Frontal cortex (tissue), 4 donors: ENCODE results near the gene HDAC9. TPM values are rescaled to one million over a fixed set of nuclear protein-coding genes. Genes with fewer than 3 reads are reported as not detected.
"Not testable (repeated sequence)": the region's sequence is repeated elsewhere in the genome, so short reads cannot be mapped to it uniquely, and the experiment has no call there.

Experiments
- DNase-seq, 2 donors: peaks; one replicate each; pipeline ENCODE4 v3.0.0; 2012; ENCODE audit warnings: low spot score in 2 of 2
- FAIRE-seq: peaks from 2 replicates; lab custom pipeline; 2012; peaks lifted over from hg19 to GRCh38; lab: Jason Lieb, UNC
- small RNA-seq: library from RNA; depleted of rRNA; stranded (forward); fragments of <200 nt; gene quantifications from one replicate; pipeline ENCODE3, GENCODE V24; 2014
- total RNA-seq: library from RNA; depleted of rRNA; stranded (reverse); fragments of >200 nt; gene quantifications from one replicate; pipeline ENCODE4 v1.2.3, GENCODE V29; 2014
- donor health status: control.
- donor health status: control.
- donor health status: control.

Gene HDAC9
- total RNA-seq, 1 donor from 2014 or later: 117 TPM

- FAIRE-seq (no peak), DNase-seq (no peak)
Measured at GRCh38 chr7:19023477-19023876, 527.9 kb downstream of the HDAC9 start.

GRCh38 chr7:19024261-19024660, 528.7 kb downstream of the HDAC9 start:
- no peak for FAIRE-seq

GRCh38 chr7:19026888-19027287, 531.3 kb downstream of the HDAC9 start:
- DNase-seq: no peak

More at GRCh38 chr7:19024261-19024660, 528.7 kb downstream of the HDAC9 start:
- no peak for DNase-seq

GRCh38 chr7:19030281-19030680, 534.7 kb downstream of the HDAC9 start:
- FAIRE-seq: no peak

More at GRCh38 chr7:19026888-19027287, 531.3 kb downstream of the HDAC9 start:
- FAIRE-seq: no peak

GRCh38 chr7:19032942-19033341, 537.4 kb downstream of the HDAC9 start:
- FAIRE-seq: not testable (repeated sequence)

More at GRCh38 chr7:19030281-19030680, 534.7 kb downstream of the HDAC9 start:
- no peak for DNase-seq

GRCh38 chr7:19051767-19052375, 556.3 kb downstream of the HDAC9 start:
- no peak for FAIRE-seq

More at GRCh38 chr7:19032942-19033341, 537.4 kb downstream of the HDAC9 start:
- DNase-seq: not testable (repeated sequence)

More at GRCh38 chr7:19051767-19052375, 556.3 kb downstream of the HDAC9 start:
- DNase-seq: no peak

Small RNA genes within 50 kb of the gene (small RNA-seq; reads per million reads assigned to genes)
- gene RN7SKP266: not detected
